Astrocyte of the spinal cord (primary cell): ENCODE data around the gene TMC5.

Source experiments
- DNase-seq: peaks from one replicate; pipeline ENCODE4 v3.0.0; 2011; ENCODE audit warnings: low read depth, low spot score
- H3K4me3 ChIP-seq: 2 replicates; pipeline ENCODE4 v1.5.1; 2011; ENCODE audit warnings: low read depth, mild to moderate bottlenecking, low read length, moderate library complexity
- CTCF ChIP-seq: IDR thresholded peaks from 2 replicates; pipeline ENCODE4 v1.5.1; 2012; ENCODE audit warnings: low read depth, mild to moderate bottlenecking, low read length, inconsistent platforms
- in situ Hi-C: cut with HindIII; loops from 2 replicates; pipeline ENCODE4 v1.10.0; 2017; ENCODE audit warnings: low sequenced_read_pairs

TMC5 gene

GRCh38 chr16:19499006-19499405 lies 81.3 kb downstream of the TMC5 start:
- no peak for TF ChIP-seq CTCF
- no peak overlapping the region for H3K4me3 ChIP-seq
- no peak for DNase-seq
- in situ Hi-C loops = no loop called here

- DNase-seq = no peak
- in situ Hi-C loops = no loop called here
- TF ChIP-seq CTCF = no peak
- H3K4me3 ChIP-seq = no peak overlapping the region
These were observed 81.8 kb downstream of the TMC5 start for GRCh38 chr16:19499481-19499880.

GRCh38 chr16:19502395-19503131 lies 84.9 kb downstream of the TMC5 start:
- TF ChIP-seq CTCF = peak; percentile 81
- DNase-seq = peak; percentile 77
- H3K4me3 ChIP-seq = no peak overlapping the region
- in situ Hi-C loops = no loop called here

- in situ Hi-C loops = no loop called here
- DNase-seq = no peak
- H3K4me3 ChIP-seq = no peak overlapping the region
- TF ChIP-seq CTCF = no peak
These were observed 85.9 kb downstream of the TMC5 start for GRCh38 chr16:19503461-19504075.

GRCh38 chr16:19505600-19506303 lies 88.1 kb downstream of the TMC5 start:
- DNase-seq = peak; percentile 85
- no peak overlapping the region for H3K4me3 ChIP-seq
- no peak for TF ChIP-seq CTCF
- in situ Hi-C loops = no loop called here

GRCh38 chr16:19506965-19507364 lies 89.3 kb downstream of the TMC5 start:
- DNase-seq = no peak
- TF ChIP-seq CTCF = no peak
- in situ Hi-C loops = no loop called here
- no peak overlapping the region for H3K4me3 ChIP-seq
